Measurements from ENCODE around the gene RAB44. TPM values are rescaled to one million over a fixed set of nuclear protein-coding genes. Genes with fewer than 3 reads are reported as not detected.

RAB44 gene
- total RNA-seq, 2 donors from 2014 or later: 0.14 to 0.45 TPM

DNA sequence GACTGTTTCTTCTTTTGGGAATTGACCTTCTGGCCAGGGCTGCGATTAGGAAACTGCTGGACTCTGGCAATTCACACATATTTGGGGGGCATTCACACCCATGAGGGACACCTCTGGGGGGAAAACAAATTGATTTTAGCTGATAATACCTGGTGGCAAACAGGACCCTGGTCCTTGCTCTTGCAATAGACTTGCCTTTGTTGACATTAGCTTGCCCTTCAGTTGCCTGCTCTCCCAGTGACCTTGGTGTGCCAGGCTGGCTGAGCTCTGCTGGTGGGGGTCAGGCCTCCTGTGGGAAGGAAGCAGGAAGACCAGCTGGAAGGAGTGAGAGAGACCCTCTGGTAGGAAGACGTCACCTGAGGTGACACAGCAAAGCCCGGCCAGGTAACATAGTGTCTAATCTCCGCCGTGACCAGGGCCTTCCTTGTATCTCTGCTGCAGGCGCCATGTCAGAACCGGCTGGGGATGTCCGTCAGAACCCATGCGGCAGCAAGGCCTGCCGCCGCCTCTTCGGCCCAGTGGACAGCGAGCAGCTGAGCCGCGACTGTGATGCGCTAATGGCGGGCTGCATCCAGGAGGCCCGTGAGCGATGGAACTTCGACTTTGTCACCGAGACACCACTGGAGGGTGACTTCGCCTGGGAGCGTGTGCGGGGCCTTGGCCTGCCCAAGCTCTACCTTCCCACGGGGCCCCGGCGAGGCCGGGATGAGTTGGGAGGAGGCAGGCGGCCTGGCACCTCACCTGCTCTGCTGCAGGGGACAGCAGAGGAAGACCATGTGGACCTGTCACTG is 13.8 kb upstream of the RAB44 start:
- 95% methylated on average over 29 of the region's 29 CpGs for WGBS
- no peak overlapping the region for H3K4me3 ChIP-seq
- H3K27ac ChIP-seq: no peak overlapping the region
- TF ChIP-seq, protein P1, sequence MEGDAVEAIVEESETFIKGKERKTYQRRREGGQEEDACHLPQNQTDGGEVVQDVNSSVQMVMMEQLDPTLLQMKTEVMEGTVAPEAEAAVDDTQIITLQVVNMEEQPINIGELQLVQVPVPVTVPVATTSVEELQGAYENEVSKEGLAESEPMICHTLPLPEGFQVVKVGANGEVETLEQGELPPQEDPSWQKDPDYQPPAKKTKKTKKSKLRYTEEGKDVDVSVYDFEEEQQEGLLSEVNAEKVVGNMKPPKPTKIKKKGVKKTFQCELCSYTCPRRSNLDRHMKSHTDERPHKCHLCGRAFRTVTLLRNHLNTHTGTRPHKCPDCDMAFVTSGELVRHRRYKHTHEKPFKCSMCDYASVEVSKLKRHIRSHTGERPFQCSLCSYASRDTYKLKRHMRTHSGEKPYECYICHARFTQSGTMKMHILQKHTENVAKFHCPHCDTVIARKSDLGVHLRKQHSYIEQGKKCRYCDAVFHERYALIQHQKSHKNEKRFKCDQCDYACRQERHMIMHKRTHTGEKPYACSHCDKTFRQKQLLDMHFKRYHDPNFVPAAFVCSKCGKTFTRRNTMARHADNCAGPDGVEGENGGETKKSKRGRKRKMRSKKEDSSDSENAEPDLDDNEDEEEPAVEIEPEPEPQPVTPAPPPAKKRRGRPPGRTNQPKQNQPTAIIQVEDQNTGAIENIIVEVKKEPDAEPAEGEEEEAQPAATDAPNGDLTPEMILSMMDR (IDR thresholded peaks at IDR 0.05): no peak
- TF ChIP-seq POLR2AphosphoS5 (IDR thresholded peaks at IDR 0.05): no peak
- no peak for TF ChIP-seq POLR2A (IDR thresholded peaks at IDR 0.05)
- intact Hi-C loops (cut with DNase I): loop anchor here (5.0 kb wide), 1 partner anchor 73 kb away; no protein-coding TSS in a partner anchor
- peaks cover 3 to 14% of the 10 kb centered on the region in 2 donors for H3K36me3 ChIP-seq
- no peak for DNase-seq (ENCODE audit: low spot score)
- no peaks in the 10 kb centered on the region for H3K27me3 ChIP-seq (replicated peaks; ENCODE audit: insufficient read depth)
- H3K9me3 ChIP-seq: no peaks in the 10 kb centered on the region
- H3K4me1 ChIP-seq (replicated peaks): no peaks in the 10 kb centered on the region

DNA sequence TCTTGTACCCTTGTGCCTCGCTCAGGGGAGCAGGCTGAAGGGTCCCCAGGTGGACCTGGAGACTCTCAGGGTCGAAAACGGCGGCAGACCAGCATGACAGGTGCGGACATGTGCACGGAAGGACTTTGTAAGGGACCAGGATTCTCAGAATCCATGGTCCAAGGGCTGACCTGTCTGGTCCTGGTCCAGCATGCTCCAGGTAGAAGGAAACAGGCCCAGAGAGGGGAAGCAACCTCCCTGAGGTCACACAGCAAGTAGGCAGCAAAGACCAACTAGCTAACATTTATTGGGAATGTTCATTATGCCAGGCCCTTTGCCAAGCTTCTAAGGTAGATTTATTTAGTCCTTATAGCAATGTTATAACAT is 13.2 kb upstream of the RAB44 start:
- Histone ChIP-seq H3K27ac (no peak overlapping the region), H3K4me1 (replicated peaks) (no peaks in the 10 kb centered on the region), H3K36me3 (peaks cover 3 to 14% of the 10 kb centered on the region in 2 donors), H3K27me3 (replicated peaks; ENCODE audit: insufficient read depth) (no peaks in the 10 kb centered on the region), H3K9me3 (no peaks in the 10 kb centered on the region), H3K4me3 (no peak overlapping the region)
- no peak for DNase-seq (ENCODE audit: low spot score)
- TF ChIP-seq POLR2A (IDR thresholded peaks at IDR 0.05) (no peak), POLR2AphosphoS5 (IDR thresholded peaks at IDR 0.05) (no peak)
- TF ChIP-seq, protein P1 (IDR thresholded peaks at IDR 0.05): no peak
- 96% methylated on average over 6 of the region's 6 CpGs for WGBS
- intact Hi-C loops (cut with DNase I): loop anchor here (5.0 kb wide), 1 partner anchor 73 kb away; no protein-coding TSS in a partner anchor

DNA sequence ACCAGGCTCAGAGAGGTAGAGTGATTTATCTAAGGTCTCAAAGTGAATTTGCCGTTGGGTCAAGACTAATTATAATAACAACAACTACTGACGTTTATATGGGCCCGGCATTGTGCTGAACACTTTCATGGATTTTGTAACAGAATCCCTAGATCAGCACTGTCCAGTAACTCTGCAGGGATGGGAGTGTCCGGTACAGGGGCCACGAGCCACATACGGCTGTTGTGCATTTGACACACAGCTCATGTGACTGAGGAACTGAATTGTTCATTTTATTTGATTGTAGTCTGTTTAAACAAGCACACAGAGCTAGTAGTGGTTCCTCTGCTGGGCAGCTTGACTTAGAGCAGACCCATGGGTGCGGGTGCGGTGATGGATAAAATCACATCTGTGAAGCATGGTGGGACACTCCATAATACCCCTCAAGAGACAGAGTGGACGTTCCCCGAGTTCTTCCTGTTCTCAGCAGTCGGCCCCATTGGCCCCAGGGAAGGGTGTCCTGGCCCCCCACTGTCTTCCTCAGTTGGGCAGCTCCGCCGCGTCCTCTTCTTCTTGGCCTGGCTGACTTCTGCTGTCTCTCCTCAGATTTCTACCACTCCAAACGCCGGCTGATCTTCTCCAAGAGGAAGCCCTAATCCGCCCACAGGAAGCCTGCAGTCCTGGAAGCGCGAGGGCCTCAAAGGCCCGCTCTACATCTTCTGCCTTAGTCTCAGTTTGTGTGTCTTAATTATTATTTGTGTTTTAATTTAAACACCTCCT is 12.3 kb upstream of the RAB44 start:
- H3K27ac ChIP-seq: no peak overlapping the region
- DNase-seq (ENCODE audit: low spot score): no peak
- TF ChIP-seq POLR2A (IDR thresholded peaks at IDR 0.05) (no peak), POLR2AphosphoS5 (IDR thresholded peaks at IDR 0.05) (no peak)
- TF ChIP-seq, protein P1 (IDR thresholded peaks at IDR 0.05): no peak
- H3K27me3 ChIP-seq (replicated peaks; ENCODE audit: insufficient read depth): no peaks in the 10 kb centered on the region
- no peaks in the 10 kb centered on the region for H3K4me1 ChIP-seq (replicated peaks)
- no peak overlapping the region for H3K4me3 ChIP-seq
- H3K36me3 ChIP-seq: peaks cover 3 to 14% of the 10 kb centered on the region in 2 donors
- no peaks in the 10 kb centered on the region for H3K9me3 ChIP-seq
- 85% methylated on average over 20 of the region's 20 CpGs for WGBS
- intact Hi-C loops (cut with DNase I): no loop called here

DNA sequence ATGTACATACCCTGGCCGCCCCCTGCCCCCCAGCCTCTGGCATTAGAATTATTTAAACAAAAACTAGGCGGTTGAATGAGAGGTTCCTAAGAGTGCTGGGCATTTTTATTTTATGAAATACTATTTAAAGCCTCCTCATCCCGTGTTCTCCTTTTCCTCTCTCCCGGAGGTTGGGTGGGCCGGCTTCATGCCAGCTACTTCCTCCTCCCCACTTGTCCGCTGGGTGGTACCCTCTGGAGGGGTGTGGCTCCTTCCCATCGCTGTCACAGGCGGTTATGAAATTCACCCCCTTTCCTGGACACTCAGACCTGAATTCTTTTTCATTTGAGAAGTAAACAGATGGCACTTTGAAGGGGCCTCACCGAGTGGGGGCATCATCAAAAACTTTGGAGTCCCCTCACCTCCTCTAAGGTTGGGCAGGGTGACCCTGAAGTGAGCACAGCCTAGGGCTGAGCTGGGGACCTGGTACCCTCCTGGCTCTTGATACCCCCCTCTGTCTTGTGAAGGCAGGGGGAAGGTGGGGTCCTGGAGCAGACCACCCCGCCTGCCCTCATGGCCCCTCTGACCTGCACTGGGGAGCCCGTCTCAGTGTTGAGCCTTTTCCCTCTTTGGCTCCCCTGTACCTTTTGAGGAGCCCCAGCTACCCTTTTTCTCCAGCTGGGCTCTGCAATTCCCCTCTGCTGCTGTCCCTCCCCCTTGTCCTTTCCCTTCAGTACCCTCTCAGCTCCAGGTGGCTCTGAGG is 11.5 kb upstream of the RAB44 start:
- intact Hi-C loops (cut with DNase I): no loop called here
- Histone ChIP-seq H3K27ac (no peak overlapping the region), H3K9me3 (no peaks in the 10 kb centered on the region), H3K36me3 (peaks cover 3 to 14% of the 10 kb centered on the region in 2 donors), H3K27me3 (replicated peaks; ENCODE audit: insufficient read depth) (no peaks in the 10 kb centered on the region), H3K4me1 (replicated peaks) (no peaks in the 10 kb centered on the region), H3K4me3 (no peak overlapping the region)
- DNase-seq (ENCODE audit: low spot score): no peak
- TF ChIP-seq, protein P1 (IDR thresholded peaks at IDR 0.05): no peak
- TF ChIP-seq POLR2A (IDR thresholded peaks at IDR 0.05) (no peak), POLR2AphosphoS5 (IDR thresholded peaks at IDR 0.05) (no peak)
- WGBS: 83% methylated on average over 11 of the region's 11 CpGs

Measured in prostate gland (tissue), 2 donors.